ENCODE results near the gene NME3. TPM values are rescaled to one million over a fixed set of nuclear protein-coding genes. Genes with fewer than 3 reads are reported as not detected.
A peak's percentile ranks its signal among the peaks of the same experiment; 100 is the strongest.

NME3 gene
- total and polyA plus RNA-seq, 8 donors, result 19.9 to 62.9 (median 35.9) TPM

- intact Hi-C loops (cut with DNase I), result no loop called here
- H3K4me3 ChIP-seq, result peak within 1 kb of the TSS; percentile 86 to 93
- peak; percentile 81 to 89 for TF ChIP-seq CTCF (IDR thresholded peaks at IDR 0.05)
- ATAC-seq (peak; percentile 78), DNase-seq (peak; percentile 81 to 94 (median 86))
- no peaks in the 10 kb centered on the region for H3K27me3 ChIP-seq
- H3K36me3 ChIP-seq, result peaks cover 0 to 49% of the 10 kb centered on the region in 2 donors
- H3K4me1 ChIP-seq, result peaks cover 24 to 47% of the 10 kb centered on the region in 2 donors
- H3K9me3 ChIP-seq, result no peaks in the 10 kb centered on the region
- H3K27ac ChIP-seq, result peak within 1 kb of the TSS; percentile 89 to 93
Observed at GRCh38 chr16:1772908-1773702, 1.8 kb upstream of the NME3 start, which contains the start of gene MRPS34. Gene MRPS34, minus strand, starts transcription at chr16:1773134. Its CDS starts 15 bp downstream, at chr16:1773119.

- peak within 1 kb of the TSS; percentile 89 to 93 for H3K27ac ChIP-seq
- H3K4me3 ChIP-seq, result peak within 1 kb of the TSS; percentile 86 to 93
- H3K9me3 ChIP-seq, result no peaks in the 10 kb centered on the region
- TF ChIP-seq CTCF (IDR thresholded peaks at IDR 0.05), result no peak
- H3K4me1 ChIP-seq, result peaks cover 24 to 47% of the 10 kb centered on the region in 2 donors
- H3K27me3 ChIP-seq, result no peaks in the 10 kb centered on the region
- ATAC-seq (peak; percentile 3), DNase-seq (no peak)
- intact Hi-C loops (cut with DNase I), result no loop called here
- H3K36me3 ChIP-seq, result peaks cover 0 to 49% of the 10 kb centered on the region in 2 donors
Observed at GRCh38 chr16:1772362-1772907, 1.1 kb upstream of the NME3 start, which contains the start of gene EME2. Gene EME2, plus strand, starts transcription at chr16:1772810. Its CDS starts 418 bp downstream, at chr16:1773228.

- TF ChIP-seq CTCF (IDR thresholded peaks at IDR 0.05), result no peak
- ATAC-seq (no peak), DNase-seq (no peak)
- Histone ChIP-seq H3K36me3 (peaks cover 0 to 49% of the 10 kb centered on the region in 2 donors), H3K4me1 (peaks cover 24 to 47% of the 10 kb centered on the region in 2 donors), H3K9me3 (no peaks in the 10 kb centered on the region), H3K4me3 (peak overlapping the region; percentile 86 to 93), H3K27me3 (no peaks in the 10 kb centered on the region), H3K27ac (peak overlapping the region; percentile 89 to 93)
- intact Hi-C loops (cut with DNase I), result no loop called here
Observed at GRCh38 chr16:1771864-1772361, 570 bp upstream of the NME3 start.

DNA sequence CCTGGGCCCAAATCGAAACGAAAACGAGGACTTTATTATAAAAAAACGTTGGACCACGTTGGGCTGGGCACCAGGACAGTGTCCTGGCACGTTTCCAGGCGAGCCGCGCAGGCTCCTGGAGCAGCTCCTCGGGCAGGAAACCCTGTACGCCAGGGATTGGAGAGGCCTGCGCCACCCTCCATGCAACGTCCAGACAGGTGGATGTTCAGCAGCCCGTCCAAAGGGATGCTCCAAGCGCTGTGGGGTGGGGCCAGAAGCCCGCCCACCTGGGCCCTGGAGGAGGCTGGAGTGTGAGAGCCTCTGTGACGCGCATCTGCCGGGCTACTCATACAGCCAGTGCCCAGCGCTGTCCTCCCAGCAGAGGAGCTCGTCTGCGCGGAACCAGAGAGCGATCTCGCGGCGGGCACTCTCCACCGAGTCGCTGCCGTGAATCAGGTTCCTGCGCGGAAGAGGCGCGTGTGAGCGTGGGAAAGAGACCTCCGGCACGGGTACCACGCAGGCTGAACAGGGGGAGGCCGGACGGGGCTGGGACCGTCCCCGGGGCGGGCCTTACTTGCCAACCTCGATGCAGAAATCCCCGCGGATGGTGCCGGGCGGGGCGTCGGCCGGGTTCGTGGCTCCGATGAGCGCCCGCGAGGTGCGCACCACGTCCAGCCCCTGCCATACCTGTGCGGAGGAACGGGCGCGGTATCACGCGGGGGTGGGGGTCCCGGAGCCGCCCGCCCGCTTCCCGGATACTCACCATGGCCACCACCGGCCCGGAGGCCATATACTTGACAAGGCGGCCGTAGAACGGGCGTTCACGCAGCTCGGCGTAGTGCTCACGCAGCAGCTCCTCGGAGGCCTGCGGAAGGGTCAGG is 785 bp downstream of the NME3 start:
- Histone ChIP-seq H3K9me3 (no peaks in the 10 kb centered on the region), H3K4me3 (peak overlapping the region; percentile 86 to 93), H3K4me1 (peaks cover 24 to 47% of the 10 kb centered on the region in 2 donors), H3K36me3 (peaks cover 0 to 49% of the 10 kb centered on the region in 2 donors), H3K27ac (peak overlapping the region; percentile 62 to 93), H3K27me3 (no peaks in the 10 kb centered on the region)
- intact Hi-C loops (cut with DNase I), result no loop called here
- DNase-seq (peak in 2 of 4 donors; percentile 40 to 61), ATAC-seq (peak; percentile 7)
- no peak for TF ChIP-seq CTCF (IDR thresholded peaks at IDR 0.05)

Measured in left lung (tissue), 10 donors.